ENCODE results near the gene PIK3CD.
"Not testable (repeated sequence)": the region's sequence is repeated elsewhere in the genome, so short reads cannot be mapped to it uniquely, and the experiment has no call there.

Gene PIK3CD

DNA sequence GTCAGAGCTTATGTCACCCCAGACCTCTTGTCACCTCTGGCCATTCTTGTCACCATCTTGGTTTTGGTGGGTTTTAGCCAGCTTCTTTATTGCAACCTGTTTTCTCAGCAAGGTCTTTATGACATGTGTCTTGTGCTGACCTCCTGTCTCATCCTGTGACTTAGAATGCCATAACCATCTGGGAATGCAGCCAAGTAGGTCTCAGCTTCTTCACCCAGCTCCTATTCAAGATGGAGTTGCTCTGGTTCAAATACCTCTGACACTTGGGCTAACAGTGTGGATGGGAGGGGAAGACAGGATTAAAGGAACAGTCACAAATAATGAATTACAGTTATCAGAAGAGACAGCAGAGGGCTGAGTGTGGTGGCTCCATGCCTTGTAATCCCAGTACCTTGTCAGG, 30.5 kb upstream of the PIK3CD start:
- no peak for DNase-seq (ENCODE audit: low read depth, low spot score)

DNA sequence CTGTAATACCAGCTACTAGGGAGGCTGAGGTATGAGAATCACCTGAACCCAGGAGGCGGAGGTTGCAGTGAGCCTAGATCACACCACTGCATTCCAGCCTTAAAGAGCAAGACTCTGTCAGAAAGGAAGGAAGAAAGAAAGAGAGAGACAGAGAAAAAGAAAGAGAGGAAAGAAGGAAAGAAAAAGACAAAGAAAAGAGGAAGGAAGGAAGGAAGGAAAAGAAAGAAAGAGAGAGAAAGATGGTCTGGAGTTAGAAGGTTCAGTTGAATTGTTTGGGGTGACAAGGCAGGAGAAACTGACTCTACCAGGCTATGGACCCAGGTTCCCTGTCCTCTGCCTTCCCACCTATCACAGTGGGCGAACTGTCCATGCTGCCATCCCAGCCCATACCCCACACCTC, 27.4 kb upstream of the PIK3CD start:
- DNase-seq (ENCODE audit: low read depth, low spot score) = no peak

DNA sequence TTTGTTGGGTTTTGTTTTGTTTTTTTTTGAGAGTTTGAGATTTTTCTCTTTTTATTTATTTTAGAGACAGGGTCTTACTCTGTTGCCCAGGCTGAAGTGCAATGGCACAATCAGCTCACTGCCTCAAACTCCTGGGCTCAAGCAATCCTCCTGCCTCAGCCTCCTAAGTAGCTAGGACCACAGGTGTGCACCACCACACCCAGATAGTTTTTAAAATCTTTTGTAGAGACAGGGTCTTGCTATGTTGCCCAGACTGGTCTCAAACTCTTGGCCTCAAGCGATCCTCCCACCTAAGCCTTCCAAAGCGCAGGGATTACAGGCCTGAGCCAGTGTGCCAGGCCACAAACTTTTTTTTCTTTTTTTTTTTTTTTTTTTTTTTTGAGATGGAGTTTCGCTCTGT, 26.5 kb upstream of the PIK3CD start:
- not testable (repeated sequence) for DNase-seq (ENCODE audit: low read depth, low spot score)

- DNase-seq (ENCODE audit: low read depth, low spot score) = no peak
Measured at GRCh38 chr1:9626201-9626608, 25.3 kb upstream of the PIK3CD start.

DNA sequence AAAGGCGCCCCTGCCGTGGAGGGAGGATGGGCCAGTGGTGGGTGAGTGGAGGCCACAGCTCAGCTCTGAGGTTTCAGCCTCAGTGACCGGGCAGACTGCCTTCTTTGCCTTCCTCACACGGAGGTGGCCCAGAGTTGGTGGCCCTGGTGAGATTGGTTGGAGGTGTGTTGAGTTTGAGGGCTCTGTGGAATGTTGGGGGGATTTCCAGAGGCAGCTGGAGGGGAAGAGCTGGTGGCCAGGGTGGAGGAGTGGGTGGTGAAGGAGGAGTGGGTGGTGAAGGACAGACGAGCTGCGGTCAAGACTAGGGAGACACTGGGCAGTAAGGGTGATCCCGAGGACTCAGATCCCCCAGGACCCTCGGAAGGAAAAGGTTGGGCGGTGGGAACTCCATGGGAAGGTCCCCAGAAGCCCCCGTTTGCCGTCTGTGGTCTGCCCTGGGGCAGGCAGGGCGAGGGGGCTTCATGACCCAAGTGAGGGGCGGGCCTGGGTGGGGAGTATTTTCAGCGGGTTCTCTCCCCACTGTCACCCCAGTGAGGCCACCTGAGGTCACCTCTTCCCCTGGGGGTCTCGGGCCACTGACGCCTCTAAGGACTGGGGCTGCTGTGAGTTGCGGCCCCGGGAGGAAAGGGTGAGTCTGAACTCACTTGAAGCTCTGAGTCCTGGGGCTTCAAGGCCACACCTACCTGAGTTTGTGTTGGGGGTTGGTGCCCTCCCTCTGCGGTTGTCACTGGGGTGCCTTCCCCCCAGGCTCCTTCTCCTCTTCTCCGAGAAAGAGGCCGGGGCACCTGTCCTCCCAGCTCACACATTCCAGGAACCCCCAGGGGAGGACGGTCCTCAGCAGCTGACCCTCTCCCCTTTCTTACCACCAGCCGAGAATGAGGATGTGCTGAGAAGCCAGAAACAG, 22.7 kb upstream of the PIK3CD start:
- no peak for DNase-seq (ENCODE audit: low read depth, low spot score)

DNA sequence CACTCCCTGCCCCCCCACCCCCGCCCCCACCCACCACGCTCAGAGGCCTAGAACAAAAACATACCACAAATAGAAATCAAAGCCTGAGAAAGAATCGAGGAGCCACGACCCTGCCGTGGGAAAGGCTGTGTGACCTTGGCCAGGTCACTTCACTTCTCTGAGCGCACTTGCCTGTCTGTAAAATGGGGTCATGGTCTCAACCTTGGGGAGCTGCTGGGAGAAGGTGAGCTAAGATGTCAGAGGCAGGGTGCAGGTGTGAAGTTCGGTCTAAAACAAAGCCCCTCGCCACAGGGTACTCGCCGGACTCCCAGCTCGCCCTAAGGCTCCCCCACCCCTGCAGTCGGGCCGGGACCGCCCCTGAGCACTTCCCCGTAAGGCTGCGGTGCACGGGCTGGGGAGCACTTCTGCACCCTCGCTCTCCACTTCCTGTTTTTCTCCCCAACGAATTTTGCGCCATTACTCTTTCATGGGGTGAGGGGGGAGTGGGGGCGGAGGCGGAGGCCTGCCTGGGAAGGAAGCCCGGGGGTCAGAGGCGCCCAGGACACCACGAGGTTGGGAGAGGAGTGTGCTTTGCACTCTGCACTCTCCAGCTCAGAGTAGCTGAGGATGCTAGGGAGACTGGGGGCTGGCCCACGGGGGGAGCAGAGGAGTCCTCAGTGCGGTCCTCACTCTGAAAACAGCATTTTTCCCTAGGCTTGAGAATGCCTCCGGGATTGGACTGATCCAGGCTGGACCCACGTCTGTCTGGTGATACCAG, 21.9 kb upstream of the PIK3CD start:
- DNase-seq (ENCODE audit: low read depth, low spot score) = no peak

DNA sequence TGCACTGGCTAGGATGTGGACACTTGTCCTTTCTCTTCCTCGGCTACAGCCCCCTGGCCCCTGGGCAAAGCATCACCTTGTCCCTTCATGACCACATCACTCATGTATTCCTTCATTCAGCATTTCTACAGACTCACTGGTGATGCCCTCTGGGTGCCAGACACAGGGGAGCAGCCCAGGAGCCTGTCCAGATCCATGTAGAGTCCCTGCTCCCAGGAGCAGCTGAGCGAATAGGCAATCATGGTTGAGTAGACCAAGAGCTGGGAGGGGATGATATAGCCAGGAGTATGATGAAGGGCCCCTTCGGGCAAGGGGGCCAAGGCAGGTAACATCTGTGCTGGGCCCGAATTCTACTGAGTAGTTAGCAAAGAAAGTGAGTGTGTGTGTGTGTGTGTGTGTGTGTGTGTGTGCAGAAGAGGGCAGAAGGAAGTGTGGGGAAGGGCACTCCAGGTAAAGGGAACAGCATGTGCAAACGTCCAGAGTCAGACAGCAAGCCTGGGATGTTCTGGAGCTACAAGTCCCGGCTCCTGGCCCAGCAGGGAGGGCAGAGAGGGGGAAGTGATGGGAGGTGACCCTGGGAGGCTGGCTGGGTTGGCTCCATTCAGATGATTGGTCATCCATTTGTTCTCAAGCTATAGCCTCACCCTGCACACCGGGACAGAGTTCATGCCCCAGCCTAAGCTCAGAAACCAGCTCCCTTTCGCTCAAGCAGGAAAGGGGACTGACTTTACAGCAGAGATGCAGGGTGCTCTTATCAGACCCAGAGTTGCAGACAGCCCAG, 21.0 kb upstream of the PIK3CD start:
- no peak for DNase-seq (ENCODE audit: low read depth, low spot score)

GRCh38 chr1:9631613-9632012, 19.9 kb upstream of the PIK3CD start:
- no peak for DNase-seq (ENCODE audit: low read depth, low spot score)

DNA sequence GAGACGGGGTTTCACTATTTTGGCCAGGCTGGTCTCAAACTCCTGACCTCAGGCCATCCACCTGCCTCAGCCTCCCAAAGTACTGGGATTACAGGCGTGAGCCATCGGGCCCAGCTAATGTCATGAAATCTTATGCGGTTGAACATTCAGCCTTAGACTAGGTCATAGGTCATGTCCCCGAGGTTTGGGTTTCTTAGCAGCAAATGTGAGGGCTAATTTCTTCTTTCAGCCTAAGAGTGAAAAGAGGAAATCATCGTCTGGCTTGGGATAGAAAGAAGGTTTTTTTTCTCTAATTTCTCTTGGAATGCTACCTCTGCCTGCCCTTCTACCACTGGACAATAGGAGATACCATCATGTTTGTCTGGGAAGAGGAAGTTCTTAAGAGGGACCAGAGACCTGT, 18.0 kb upstream of the PIK3CD start:
- DNase-seq (ENCODE audit: low read depth, low spot score) = no peak

DNA sequence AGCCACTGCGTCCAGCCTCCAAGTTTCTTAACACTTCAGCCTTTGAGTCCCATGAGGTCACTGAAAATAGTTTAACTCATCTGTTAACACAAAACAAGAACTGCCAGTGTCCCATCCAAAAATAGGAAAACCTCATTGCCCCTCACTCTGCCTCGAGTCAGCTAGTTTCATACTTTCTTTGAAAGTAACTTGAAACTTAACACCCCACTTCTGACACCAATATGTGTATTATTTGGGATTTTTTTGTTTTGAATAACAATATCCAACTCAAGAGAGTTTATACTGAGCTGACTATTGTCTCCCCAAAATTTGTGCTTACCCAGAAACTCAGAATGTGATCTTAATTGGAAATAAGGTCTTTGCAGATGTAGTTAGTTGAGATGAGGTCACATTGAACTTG, 16.9 kb upstream of the PIK3CD start:
- no peak for DNase-seq (ENCODE audit: low read depth, low spot score)

GRCh38 chr1:9639227-9639626, 12.3 kb upstream of the PIK3CD start:
- no peak for DNase-seq (ENCODE audit: low read depth, low spot score)

- no peak for DNase-seq (ENCODE audit: low read depth, low spot score)
Measured at GRCh38 chr1:9643351-9644256, 7.9 kb upstream of the PIK3CD start.

GRCh38 chr1:9646037-9646436, 5.5 kb upstream of the PIK3CD start:
- DNase-seq (ENCODE audit: low read depth, low spot score) = no peak

- DNase-seq (ENCODE audit: low read depth, low spot score) = no peak
Measured at GRCh38 chr1:9648171-9648570, 3.4 kb upstream of the PIK3CD start.

- DNase-seq (ENCODE audit: low read depth, low spot score) = no peak
Measured at GRCh38 chr1:9649769-9650168, 1.8 kb upstream of the PIK3CD start.

DNA sequence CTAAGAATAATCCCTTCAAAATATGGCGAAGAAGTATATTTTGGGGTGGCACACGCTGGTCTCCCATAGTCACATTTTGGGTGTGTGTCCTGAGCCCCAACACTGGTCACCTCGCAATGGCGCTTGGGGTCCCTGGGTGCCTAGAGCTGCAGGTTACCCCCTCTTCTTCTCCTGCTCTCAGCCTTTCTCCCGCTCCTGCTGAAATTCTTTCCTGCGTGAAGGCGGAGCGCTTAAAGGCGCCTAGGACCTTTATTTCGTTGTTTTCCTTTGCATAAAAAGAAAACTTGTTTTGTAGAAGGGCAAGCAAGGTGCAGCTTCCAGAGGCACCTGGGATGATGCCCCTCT, 339 bp upstream of the PIK3CD start:
- no peak for DNase-seq (ENCODE audit: low read depth, low spot score)

GRCh38 chr1:9652379-9653209, 1.1 kb downstream of the PIK3CD start:
- no peak for DNase-seq (ENCODE audit: low read depth, low spot score)

DNA sequence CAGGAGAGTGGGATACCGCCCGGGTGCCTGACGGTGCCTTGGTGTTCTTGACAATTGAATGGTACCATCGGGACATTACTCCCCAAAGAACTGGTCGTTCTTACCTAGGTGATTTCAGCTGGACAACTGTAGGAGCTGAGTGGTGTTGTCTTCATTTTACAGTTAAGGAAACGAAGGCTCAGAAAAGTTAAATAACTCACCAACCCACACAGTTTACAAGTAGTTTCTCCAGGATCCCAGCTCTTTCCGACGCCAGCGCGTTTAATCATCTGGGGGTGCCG, 1.6 kb downstream of the PIK3CD start:
- no peak for DNase-seq (ENCODE audit: low read depth, low spot score)

- no peak for DNase-seq (ENCODE audit: low read depth, low spot score)
Measured at GRCh38 chr1:9653491-9654050, 2.0 kb downstream of the PIK3CD start.
